Measurements from ENCODE around the gene LRRC26.

The LRRC26 gene

DNA sequence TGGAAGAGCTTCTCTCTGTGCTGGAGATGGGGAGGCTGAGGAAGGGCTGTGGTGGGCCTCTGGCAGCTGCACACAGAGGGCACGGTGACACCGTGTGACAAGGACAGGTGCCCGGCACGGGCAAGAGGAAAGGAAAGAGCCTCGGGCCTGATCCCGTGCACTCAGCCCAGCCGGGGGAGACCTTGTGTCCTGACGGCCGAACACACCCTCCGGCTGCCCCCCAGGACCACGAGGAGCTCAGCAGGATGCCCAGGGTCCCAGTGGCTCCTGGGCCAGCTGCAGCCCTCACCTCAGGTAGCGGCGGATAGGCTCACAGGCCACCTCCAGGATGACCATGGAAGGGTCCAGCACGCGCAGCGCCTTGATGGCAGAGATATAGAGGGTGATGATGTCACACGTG is 13.0 kb upstream of the LRRC26 start:
- no peak for DNase-seq (ENCODE audit: low read depth)

DNA sequence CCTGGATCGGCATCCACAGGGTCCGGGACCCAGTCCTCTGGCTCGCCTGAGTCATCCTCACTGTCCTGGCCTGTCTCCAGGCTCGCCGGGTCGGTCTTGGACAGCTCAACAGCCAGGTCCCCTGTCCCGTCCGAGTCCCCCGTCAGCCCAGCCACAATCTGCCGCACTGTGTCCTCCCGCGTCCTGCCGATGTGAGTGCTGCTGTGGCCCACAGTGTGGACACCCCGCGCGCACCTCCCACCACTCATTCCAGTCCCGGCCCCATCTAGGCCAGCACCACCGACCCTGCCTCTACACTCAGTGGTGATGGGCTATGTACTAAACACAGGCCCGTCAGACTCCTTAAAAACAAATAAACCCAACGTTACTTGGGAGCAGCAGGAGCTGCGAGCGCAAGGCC is 11.8 kb upstream of the LRRC26 start:
- DNase-seq (ENCODE audit: low read depth) = no peak

DNA sequence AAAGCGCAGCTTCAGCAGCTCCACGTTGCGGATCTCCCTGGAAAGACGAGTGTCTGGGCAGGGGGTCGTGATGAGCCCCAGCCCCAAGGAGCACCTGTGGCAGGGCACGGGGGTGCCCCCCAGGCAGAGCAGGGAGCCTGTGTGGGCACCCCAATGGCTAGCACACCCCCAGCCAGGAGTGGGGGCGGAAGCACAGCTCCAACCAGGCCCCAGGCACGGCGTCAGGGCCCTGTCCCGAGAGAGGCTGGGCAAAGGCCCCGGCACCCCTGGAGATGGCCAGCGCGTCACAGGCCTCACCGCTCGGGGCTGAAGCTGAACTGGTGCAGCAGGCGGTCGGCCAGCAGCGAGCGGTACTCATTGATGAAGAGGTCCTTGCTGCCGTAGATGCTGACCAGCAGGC is 10.6 kb upstream of the LRRC26 start:
- no peak for DNase-seq (ENCODE audit: low read depth)

DNA sequence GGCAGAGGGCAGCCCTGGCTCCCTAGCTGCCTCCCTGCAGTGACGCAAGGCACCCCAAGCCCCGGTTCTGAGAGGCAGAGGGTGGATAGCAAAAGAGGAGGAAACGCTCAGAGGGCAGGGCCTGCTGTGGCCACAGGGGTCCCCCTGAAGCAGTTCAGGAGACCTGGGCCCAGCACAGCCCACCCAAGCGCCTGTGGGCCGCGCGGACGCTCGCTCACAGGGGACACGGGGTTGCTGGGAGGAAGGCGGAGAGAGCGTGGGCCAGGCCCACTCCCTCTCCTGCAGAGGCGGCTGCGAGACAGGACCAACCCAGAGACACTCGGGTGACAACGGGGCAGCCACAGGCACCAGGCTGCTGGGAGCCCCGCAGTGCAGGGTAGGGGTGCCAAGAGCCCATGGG is 9.9 kb upstream of the LRRC26 start:
- no peak for DNase-seq (ENCODE audit: low read depth)

- no peak for DNase-seq (ENCODE audit: low read depth)
Measured at GRCh38 chr9:137178939-137179630, 9.2 kb upstream of the LRRC26 start.

DNA sequence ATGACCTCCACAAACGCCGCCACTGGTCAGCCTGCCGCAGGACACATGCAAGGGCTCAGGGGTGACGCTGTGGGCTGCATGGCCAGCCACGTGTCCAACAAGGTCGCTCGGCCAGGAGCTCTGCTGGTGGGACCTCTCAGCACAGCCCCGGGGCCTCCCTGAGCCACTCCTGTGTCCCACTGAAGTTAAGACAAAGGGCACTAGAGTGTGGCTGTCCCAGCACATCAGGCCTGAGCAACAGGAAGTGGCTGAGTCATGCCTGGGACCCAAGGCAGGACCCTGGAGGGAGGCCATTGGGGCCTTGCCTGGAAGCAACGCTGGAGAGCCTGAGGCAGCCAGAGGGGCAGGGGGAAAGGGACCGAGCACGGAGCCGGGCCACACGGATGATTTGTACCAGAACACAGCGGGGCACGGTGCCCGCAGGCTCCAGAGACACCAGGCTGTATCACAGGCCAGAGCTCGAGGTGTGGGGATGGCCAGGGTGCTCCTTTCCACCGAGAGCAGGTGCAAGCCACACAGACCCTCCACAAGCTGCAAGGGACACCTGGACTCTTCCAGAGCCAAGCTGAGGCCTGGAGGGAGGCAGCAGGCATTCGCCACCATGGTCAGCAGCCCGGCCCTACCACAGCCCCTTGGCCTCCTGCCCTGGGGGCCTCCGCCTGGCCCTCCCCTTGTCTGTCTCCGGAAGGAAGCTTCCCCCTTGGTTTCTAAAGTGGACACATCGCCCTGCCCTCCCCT is 8.5 kb upstream of the LRRC26 start:
- no peak for DNase-seq (ENCODE audit: low read depth)

DNA sequence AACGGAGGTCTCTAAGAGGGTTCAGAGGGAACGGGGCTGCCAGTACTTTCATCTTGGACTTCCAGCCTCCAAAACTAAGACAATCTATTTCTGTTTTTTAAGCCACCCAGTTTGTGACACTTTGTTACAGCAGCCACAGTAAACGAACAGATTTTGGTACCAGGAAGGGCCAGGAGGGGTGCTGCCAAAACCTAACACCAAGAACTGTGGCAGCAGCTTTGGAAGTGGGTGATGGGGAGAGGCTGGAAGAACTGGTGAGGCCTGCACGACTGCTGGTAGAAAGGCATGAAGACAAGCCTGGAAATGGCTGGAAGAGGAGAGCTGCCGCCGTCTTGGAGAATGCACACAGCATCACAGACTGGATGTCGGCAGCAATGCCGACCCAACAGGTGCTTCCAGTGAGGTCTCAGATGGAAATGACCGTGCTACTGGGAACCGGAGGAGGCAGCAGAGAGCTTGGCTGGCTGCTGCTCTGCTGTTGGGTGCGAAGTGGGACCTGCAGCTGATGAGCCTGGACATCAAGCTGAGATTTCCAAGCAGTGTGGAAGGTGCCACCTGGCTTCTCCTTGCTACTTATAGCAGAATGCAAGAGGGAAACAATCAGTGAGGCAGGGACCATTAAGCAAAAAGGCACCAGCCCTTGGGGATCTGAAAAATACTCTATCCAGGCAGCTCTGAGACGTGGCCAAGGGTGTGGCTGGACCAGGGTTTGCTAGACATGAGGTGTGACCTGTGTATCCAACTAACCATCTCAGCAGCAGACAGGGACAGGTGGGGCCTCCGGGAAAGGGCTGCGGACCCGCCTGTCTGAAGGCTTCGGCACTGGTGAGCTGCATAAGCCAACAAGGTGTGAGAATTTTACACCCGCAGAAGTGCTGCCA is 6.7 kb upstream of the LRRC26 start:
- no peak for DNase-seq (ENCODE audit: low read depth)

- DNase-seq (ENCODE audit: low read depth) = no peak
Measured at GRCh38 chr9:137175345-137175961, 5.6 kb upstream of the LRRC26 start.

- no peak for DNase-seq (ENCODE audit: low read depth)
Measured at GRCh38 chr9:137174722-137175293, 5.0 kb upstream of the LRRC26 start.

GRCh38 chr9:137173796-137174664 is 4.2 kb upstream of the LRRC26 start:
- no peak for DNase-seq (ENCODE audit: low read depth)

DNA sequence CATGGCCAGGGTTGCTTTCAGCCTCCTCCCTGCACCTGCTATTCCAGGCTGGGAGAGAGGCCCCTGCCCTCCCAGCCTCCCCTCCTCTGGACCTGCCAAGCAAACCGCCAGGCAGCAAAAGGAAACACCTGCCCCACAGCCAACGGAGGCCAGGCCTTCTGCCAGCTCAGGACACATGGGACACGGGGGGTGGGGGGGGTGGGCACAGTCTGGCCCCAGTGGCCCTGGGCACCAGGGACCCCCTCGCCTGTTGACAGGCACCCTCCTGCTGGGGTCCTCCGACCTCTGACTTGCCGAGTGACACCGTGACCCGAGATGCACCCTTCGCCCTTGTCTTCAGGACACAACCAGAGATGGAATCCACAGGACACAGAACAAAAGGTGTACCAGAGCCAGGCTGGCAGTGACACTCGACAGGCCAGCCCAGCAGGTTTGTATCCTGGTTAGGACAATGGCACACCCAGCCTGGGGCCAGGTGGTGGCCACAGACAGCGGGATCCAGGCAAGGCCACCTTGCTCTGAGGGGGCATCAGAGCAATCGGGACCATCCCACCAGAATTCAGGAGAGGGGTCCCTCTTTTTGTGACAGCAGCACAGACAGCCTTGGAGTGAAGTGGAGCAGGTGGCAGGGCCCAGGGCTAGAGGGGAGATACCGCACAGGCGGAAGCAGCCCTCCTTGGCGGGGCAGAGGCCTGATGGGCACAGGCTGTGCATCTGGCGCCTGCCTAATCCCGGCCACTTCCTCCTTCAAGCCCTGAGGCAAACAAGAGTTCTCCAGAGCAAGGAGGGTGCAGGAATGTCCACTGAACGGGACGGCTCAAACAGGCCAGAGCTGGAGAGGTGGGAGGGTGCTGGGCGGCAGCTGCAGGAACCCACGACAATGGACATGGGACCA is 3.3 kb upstream of the LRRC26 start:
- no peak for DNase-seq (ENCODE audit: low read depth)

- DNase-seq (ENCODE audit: low read depth) = no peak
Measured at GRCh38 chr9:137171149-137171900, 1.5 kb upstream of the LRRC26 start.

DNA sequence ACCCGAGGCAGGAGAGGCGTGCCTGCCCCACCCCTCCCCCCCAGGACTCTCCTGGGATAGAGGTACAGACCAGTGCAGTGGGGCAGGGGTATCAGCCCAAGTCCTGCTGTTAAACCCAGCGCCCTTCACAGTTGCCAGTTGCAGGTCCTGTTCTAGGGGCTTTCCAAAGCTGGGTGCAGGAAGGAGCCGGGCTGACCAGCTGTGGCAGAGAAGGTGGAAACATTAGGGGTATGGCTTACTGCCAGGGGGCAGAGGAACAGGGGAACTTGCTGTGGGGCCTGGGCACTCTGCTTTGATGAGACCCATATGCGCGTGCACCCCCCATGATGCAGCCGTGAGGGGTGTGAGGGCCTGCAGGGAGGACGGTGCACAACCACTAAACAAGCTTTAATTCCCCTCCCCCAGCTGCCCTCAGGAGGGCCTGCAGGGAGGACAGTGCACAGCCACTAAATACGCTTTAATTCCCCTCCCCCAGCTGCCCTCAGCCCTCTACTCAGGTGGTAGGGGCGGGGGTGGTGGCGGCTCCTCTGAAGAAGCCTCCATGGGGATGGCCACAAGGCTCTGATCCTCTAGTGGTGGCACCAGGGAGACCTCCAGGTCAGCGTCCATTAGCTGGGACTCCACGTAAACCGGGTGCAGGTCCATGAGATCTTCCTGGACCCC is 766 bp upstream of the LRRC26 start:
- no peak for DNase-seq (ENCODE audit: low read depth)

GRCh38 chr9:137168904-137169856 is 671 bp downstream of the LRRC26 start:
- no peak for DNase-seq (ENCODE audit: low read depth)

GRCh38 chr9:137168573-137168903 is 1.3 kb downstream of the LRRC26 start:
- DNase-seq (ENCODE audit: low read depth) = no peak

GRCh38 chr9:137167747-137168572 is 1.9 kb downstream of the LRRC26 start:
- DNase-seq (ENCODE audit: low read depth) = no peak

DNA sequence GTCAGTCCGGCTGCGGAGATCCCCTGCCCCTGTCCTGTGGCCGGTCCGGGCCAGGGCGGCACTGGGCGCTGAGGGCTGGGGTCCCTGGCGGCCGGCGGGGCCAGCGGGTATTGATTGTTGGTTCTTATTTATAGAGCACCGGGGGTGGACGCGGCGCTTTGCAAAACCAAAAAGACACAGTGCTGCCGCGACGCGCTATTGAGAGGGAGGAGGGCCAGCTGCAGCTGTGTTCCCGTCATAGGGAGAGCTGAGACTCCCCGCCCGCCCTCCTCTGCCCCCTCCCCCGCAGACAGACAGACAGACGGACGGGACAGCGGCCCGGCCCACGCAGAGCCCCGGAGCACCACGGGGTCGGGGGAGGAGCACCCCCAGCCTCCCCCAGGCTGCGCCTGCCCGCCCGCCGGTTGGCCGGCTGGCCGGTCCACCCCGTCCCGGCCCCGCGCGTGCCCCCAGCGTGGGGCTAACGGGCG is 2.5 kb downstream of the LRRC26 start:
- no peak for DNase-seq (ENCODE audit: low read depth)
